ENCODE data around the gene UBE3D.
"Not testable (repeated sequence)": the region's sequence is repeated elsewhere in the genome, so short reads cannot be mapped to it uniquely, and the experiment has no call there.

The UBE3D gene

DNA sequence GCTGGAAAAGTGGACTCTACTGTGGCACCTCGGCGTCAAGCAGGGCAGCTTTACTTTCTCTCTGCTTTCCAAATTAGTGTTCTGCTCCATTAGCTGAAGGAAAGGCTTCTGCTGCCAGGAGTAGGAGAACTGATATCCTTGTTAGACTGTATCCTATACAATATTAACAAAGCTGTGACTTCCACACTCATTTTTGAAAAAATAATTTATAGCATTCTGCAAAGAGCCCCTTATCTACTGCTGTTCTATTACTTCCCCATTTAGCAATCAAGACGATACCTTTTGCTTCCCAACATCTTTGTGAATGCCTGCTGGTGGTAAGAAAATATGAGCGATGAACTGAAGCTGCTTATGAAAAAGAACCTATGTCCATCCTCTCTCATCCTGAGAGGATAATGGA is 151.1 kb downstream of the UBE3D start:
- DNase-seq (ENCODE audit: low read depth): no peak

- no peak for DNase-seq (ENCODE audit: low read depth)
These were observed 154.8 kb downstream of the UBE3D start for GRCh38 chr6:82910820-82911219.

DNA sequence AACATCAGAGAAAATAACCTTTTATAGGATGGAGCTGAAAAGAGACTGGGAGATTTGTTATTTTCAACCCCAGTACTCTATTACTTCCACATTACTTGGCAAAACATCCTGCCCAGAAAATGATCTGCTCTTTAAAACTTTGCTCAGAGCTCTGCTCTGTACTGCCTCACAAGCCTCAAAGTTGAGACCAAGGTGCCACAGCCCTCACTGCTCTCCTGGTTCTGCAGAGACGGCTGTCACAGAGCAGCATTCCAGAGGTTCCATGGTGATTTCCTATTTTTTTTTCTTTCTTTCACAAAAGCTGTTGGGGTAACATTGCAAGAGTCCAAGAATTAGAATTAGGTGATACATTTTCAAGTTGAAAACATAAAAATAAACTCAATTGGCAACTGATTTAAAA is 155.2 kb downstream of the UBE3D start:
- no peak for DNase-seq (ENCODE audit: low read depth)

- no peak for DNase-seq (ENCODE audit: low read depth)
These were observed 156.1 kb downstream of the UBE3D start for GRCh38 chr6:82909551-82909950.

DNA sequence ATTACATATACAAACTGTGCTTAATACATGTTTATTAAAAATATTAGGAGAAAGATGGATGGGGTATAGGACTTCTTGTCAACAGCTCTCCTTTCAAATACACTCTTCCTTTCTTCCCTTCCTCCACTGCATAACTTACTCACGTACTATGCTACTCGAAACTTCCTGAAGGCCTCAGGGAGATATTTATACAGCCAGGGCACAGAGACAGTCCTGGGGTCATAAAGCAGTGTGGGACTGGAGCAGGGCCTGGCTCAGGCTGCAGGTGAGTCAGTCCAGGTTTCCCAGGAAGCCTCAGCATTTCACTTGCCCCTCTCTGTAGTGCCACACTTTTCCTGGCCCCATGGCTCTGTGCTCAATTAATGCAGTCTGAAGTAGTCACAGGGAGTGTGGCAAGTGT is 157.0 kb downstream of the UBE3D start:
- no peak for DNase-seq (ENCODE audit: low read depth)

DNA sequence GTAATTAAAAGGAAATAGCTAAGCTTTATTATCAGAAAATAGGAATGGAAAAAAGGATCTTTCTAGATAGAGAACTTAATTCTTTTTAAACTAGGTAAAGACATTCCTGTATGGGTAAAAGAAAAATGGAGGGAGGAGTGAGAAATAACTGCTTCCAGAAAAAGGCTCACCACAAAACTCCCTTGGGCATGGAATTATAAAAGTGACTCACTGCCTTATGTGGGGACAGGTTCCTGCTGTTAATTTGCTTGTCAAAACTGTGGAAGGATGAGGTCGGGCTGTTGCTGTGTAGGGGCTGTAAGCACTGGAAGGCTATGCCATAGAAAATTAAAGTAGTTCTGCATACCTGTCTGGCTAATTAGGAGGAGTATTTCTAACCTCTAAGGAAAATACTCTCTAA is 158.7 kb downstream of the UBE3D start:
- no peak for DNase-seq (ENCODE audit: low read depth)

DNA sequence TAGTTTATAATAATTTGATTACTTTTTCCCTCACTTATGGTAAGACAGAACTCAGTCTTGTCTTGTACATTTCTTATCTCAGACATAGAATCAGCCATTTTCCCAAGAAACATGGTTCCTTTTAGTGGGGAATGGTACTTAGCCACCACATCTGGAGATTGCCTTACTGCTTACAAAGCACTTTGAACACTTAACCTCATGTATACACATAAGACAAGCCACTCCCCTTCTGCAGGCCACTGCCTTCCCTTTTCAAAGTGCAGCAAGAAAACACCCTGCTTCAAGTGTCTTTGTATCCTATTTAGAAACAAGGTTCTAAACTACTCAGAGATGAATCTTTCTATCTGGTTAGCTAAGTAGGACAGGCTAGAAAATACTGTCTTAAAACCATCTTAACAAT is 159.2 kb downstream of the UBE3D start:
- no peak for DNase-seq (ENCODE audit: low read depth)

GRCh38 chr6:82904860-82905259 is 160.8 kb downstream of the UBE3D start:
- no peak for DNase-seq (ENCODE audit: low read depth)

DNA sequence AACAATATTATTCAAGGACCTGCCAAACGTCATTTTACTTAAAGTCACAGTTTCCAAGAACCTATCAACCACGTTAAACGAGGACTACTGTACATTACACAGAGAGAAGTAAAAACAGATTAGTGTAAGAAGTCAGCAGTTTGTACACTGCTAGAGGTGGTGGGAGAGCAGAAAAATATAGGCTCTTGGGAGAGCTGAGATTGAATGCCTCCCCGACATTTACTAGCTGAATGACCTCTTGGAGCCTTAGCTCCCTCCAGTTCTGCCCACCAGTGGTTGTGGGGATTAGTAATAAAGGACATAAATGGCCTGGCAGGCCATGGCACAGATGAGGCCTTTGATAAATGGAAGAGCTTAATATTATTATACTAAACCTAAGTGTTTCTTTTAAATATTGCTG is 161.4 kb downstream of the UBE3D start:
- no peak for DNase-seq (ENCODE audit: low read depth)

GRCh38 chr6:82902290-82902689 is 163.4 kb downstream of the UBE3D start:
- no peak for DNase-seq (ENCODE audit: low read depth)

- no peak for DNase-seq (ENCODE audit: low read depth)
These were observed 170.9 kb downstream of the UBE3D start for GRCh38 chr6:82894653-82895259.

- DNase-seq (ENCODE audit: low read depth): no peak
These were observed 171.6 kb downstream of the UBE3D start for GRCh38 chr6:82893889-82894652.

DNA sequence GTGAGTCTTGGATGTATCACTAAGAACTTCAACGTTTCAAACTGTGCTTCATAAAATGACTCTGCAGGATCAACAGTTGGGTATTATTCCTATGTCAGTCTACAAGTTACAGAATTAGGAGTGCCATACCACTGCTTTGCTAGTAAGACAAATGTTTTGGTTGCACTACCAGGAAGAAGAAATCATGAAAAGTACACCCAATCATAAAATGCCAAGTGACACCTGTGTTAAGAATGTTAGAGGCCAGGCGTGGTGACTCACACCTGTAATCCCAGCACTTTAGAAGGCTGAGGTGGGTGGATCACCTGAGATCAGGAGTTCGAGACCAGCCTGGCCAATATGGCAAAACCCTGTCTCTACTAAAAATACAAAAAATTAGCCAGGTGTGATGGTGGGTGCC is 174.1 kb downstream of the UBE3D start:
- DNase-seq (ENCODE audit: low read depth): not testable (repeated sequence)

DNA sequence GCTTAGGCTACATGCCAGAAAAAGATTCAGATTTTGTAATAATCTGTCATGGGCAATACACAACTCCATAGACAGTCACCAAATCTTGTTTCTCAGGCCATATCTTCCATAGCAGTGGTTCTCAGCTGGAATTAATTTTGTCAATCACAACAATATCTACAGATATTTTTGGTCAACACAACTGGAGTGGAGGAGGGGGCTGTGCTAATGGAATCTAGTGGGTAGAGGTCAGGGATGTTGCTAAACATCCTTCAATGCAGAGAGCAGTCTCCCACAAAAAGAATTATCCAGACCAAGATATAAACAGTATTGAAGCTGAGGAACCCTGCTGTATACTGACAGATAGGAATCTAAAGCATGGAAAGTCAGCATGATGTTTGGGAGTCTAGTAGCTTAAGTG is 174.6 kb downstream of the UBE3D start:
- DNase-seq (ENCODE audit: low read depth): no peak

DNA sequence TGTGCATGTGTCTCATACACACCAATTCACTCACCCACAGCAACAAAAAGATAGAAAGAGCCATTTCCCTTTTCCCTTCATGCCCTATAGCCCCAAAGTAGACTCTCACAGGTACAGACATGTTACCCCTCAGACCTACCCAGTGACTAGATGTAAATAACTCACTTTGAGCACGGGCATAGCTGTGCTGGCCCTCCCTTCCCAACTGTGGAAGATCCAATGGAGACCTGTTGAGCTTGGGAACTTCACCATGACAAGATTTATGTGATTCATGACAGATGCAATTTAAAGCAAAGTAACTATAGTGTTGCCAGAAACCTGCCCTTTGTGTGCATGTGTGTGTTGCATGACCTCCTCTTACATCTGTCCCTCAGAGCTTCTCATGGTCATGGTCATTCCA is 175.4 kb downstream of the UBE3D start:
- DNase-seq (ENCODE audit: low read depth): no peak

- no peak for DNase-seq (ENCODE audit: low read depth)
These were observed 176.5 kb downstream of the UBE3D start for GRCh38 chr6:82889143-82889542.

- DNase-seq (ENCODE audit: low read depth): no peak
These were observed 183.1 kb downstream of the UBE3D start for GRCh38 chr6:82882363-82883023.

DNA sequence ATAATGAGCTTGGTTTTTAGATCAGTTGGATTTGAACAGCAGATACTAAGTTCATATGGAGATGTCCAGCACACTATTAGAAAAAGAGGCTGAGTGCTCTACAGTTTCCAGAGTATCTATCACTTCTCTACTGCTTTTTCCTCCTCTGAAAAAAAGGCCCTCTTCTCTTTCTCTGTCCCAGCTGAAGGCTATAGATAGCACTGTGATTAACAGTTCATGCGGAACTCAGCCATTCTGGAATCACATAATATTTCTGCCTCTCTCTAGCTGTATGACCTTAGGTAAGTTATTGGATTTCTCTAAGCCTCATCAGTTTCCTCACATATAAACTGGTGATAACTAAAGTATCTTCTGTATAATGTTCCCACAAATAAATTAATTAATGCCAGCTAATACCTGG is 184.1 kb downstream of the UBE3D start:
- no peak for DNase-seq (ENCODE audit: low read depth)

DNA sequence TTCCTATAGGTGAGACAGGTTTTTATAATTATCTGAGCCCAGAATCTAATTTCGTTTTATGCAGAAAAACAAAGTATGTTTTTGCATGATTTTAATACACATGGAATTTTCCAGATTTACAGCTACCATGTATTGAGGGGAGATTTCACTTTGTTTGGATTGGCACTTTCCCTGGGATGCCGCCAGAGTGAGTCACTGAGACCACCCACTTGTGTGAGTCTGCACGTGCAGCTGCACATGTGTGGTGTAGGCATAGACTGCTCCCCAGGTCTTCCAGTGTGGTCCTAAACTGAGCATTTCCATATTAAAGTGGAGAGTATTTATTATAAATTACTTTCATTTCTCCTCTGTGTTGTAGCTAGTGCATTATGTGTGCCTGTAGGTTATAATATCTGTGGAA is 186.8 kb downstream of the UBE3D start:
- no peak for DNase-seq (ENCODE audit: low read depth)

DNA sequence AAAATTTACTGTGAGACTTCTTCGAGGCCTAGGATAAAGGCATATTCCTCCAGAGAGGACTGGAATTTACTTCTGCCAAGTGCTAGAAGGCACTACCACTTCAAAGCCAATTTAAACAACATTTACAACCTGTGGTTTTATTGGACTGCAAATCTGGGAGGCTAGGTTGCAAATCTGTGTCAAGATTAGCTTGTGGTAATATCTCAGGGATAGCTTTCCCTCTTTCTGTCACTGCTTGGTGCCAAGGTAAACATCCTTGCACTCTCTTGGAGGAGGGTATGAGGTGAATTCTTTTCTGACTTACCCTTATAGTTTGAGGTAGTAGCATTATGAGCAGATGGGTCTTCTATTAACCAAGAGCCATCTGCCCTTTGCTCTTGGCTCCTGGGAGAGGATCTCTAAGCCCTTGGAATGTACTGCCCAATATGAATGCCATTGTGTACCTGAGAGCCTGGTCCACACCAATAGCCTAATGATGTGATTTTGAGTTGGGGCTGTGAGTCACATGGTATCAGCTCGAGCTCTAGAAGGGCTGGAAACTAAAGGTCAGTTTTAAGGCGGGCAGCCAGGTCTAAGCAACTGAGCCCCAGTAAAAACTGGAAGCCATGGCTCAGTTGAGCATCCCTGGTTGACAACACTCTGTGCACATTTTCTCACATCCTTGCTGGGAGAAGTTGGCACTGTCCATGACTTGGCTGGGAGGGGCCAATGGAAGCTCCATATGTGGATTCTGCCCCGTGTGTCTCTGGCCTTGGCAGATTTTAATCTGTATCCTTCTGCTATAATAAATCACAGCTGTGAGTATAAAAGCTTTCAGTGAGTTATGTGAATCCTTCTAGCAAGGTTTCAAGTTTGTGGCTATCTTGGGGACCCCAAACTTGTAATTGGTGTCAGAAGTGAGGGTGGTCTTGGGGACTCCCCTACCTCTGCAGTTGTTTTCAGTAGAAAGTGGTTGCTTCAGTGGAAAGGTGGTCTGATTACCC is 188.1 kb downstream of the UBE3D start:
- DNase-seq (ENCODE audit: low read depth): no peak

- DNase-seq (ENCODE audit: low read depth): no peak
These were observed 190.0 kb downstream of the UBE3D start for GRCh38 chr6:82875573-82876185.

DNA sequence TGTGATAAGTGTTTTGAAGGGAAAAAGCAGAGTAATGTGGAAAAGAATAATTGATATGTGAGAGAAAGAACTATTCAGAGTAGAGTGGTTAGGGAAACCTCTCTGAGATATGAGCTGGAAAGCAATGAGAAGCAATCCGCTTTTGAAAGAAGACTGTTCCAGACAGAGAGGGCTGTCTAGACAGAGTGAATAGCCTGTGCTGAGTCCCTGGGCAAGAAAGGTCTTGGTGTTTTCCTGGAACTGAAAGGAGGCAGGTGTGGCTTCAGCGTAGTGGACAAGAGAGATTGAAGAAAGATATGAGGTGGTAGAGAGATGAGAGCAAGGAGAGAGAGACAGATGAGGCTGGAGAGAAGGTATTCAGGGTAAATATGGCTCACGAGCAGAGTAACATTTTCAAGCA is 190.8 kb downstream of the UBE3D start:
- DNase-seq (ENCODE audit: low read depth): no peak
